Measurements from ENCODE around the gene LDHA.
"Not testable (repeated sequence)": the region's sequence is repeated elsewhere in the genome, so short reads cannot be mapped to it uniquely, and the experiment has no call there.

The LDHA gene

GRCh38 chr11:18394928-18395734 lies 768 bp downstream of the LDHA start:
- no peak for FAIRE-seq

GRCh38 chr11:18395735-18396504 lies 1.6 kb downstream of the LDHA start:
- FAIRE-seq, result peak; percentile 98

DNA sequence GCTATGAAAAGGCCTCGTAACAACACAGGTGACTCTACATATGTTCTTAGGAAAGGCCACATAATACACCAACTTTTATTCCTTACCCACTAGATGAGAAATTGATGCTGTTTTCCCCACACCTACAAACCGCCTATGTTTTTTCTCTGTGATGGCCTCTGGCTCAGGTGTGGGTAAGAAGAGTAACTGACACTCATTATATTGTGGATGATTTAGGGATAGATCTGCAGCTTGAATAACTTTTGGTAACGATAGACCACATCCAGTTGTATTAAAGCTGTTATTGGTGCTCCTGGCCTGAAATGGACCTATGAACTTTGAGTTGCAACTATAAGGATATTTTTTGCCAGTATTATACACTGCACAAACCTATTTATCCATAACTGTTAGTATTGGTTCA lies 3.6 kb downstream of the LDHA start:
- no peak for FAIRE-seq

GRCh38 chr11:18401077-18401476 lies 6.7 kb downstream of the LDHA start:
- not testable (repeated sequence) for FAIRE-seq

- no peak for FAIRE-seq
Observed at GRCh38 chr11:18404062-18404461, 9.7 kb downstream of the LDHA start.

- peak; percentile 28 for FAIRE-seq
Observed at GRCh38 chr11:18407400-18407799, 13.0 kb downstream of the LDHA start.

DNA sequence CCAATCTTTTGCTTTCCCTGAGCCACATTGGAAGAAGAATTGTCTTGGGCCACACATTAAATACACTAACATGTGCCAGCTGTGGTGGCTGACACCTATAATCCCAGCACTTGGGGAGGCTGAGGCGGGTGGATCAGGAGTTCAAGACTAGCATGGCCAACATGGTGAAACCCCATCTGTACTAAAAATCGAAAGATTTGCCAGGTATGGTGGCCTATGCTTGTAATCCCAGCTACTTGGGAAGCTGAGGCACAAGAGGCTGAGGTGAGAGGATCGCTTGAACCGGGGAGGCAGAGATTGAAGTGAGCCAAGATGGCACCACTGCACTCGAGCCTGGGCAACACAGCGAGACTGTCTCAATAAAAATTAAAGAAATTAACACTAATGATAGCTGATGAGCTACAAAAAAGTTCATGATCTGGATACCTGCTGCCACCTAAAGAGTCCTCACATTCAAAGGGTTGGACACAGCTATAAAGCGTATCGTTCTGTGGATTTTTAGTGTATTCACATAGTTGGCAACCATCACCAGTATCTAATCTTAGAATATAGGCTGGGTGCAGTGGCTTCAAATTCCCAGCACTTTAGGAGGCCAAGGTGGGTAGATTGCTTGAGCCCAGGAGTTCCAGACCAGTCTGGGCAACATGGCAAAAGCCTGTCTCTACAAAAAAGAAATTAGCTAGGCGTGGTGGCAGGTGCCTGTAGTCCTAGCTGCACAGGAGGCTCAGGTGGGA lies 14.4 kb downstream of the LDHA start:
- no peak for FAIRE-seq

DNA sequence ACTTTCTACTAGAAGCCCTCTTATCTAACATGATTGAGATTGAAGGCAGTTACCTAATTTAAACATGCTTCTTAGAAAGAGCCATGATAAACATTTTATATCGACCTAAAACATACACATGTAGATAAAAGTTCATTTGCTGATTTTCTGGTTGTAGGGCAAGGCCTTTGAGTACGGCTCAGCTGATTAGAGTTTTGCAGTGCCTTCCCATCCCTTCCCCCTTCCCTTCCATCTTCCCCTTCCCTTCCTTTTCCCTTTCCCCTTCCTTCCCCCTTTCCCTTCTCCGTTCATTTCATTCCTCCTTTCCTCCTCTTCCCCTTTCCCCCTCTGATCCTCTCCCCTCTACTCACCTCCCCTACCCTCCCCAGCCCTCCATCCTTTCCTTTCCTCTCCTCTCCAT lies 22.1 kb downstream of the LDHA start:
- FAIRE-seq, result no peak

DNA sequence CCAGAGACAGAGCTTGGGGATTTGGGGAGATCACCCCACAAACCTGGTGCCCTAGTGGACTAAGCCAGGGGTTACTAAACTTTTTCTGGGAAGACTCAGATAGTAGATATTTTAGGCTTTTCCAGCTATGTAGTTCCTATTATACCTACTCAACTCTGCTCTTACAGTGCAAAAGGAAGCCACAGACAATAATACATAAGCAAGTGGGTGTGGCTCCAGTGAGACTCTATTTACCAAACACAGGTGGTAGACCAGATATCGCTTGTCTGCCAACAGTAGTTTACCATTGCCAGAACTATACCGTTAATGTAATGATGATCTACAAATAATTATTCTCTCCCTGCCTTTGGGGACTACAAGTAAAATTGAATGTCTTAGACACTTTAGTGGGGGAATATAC lies 24.7 kb downstream of the LDHA start:
- FAIRE-seq, result no peak

DNA sequence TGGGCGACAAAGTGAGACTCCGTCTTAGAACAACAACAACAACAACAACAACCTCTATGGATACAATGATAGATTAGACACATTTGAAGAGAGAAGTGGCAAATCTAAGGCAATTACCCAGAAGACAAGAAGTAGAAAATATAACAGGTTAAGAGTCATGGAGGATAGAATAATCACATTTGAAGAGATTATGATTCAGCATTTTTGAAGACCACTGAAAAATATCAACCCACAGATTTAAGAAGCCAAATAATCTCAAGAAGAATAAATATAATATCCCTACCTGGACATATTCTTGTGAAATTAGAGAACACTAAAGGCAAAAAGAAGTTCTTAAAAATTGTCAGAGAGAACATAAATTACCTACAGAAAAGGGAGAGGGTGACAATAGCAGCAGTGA lies 25.7 kb downstream of the LDHA start:
- no peak for FAIRE-seq

DNA sequence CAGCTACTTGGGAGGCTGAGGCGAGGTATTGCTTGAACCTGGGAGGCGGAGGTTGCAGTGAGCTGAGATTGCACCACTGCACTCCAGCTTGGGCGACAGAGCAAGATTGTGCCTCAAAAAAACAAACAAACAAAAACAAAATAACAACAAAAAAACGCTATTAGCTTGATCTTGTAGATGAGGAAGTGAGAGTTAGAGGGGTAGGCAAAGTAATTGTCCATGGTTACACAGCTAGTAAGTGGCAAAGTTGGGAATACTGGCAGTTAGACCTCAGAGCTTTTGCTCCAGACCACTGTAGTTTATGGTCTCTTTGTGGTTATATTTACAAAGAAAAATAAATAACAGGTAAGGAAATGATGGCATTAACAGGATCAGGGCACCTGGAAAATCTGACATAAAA lies 32.9 kb downstream of the LDHA start:
- FAIRE-seq, result no peak

GRCh38 chr11:18429332-18429731 lies 35.0 kb downstream of the LDHA start:
- no peak for FAIRE-seq

- FAIRE-seq, result no peak
Observed at GRCh38 chr11:18438691-18439090, 44.3 kb downstream of the LDHA start.

GRCh38 chr11:18449251-18449650 lies 54.9 kb downstream of the LDHA start:
- no peak for FAIRE-seq

- FAIRE-seq, result no peak
Observed at GRCh38 chr11:18452927-18453326, 58.6 kb downstream of the LDHA start.

- FAIRE-seq, result no peak
Observed at GRCh38 chr11:18455686-18456372, 61.5 kb downstream of the LDHA start, which contains the start of gene LDHAL6A. TSS of gene LDHAL6A (plus strand) at chr11:18455856. CDS start at chr11:18456681, 825 bp downstream.

DNA sequence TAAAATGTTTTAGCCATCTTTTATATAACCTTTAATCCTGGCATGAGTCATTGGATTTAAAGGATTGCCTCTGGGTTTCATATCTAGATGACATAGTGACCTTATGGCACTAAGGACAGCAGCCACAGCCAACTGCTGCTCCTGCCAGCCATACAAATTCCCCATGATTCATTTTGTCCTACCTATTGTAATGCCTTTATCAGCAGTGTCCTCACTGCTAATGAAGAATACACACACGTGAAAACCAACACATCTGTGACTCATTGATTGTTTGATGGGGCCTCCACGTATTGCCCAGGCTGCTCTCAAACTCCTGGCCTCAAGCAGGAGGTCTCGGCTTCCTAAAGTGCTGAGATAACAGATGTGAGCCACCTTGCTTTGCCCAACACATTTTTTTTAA lies 63.1 kb downstream of the LDHA start:
- no peak for FAIRE-seq

All from G401.6 (cell line).